Stimulated activated naive CD4-positive, alpha-beta T cell (primary cell): Measurements from ENCODE around the gene RFC1.

Source experiments
- DNase-seq, 6 experiments: peaks; one replicate each; lab custom pipeline; 2025; lab: John Stamatoyannopoulos, UW

The RFC1 gene

GRCh38 chr4:39353478-39354253, 12.5 kb downstream of the RFC1 start:
- peak in 3 of 6 experiments; percentile 59 to 66 (median 62) for DNase-seq

GRCh38 chr4:39353149-39353477, 13.0 kb downstream of the RFC1 start:
- peak in 3 of 6 experiments; percentile 8 to 59 (median 29) for DNase-seq

GRCh38 chr4:39349326-39349725, 16.8 kb downstream of the RFC1 start:
- no peak for DNase-seq

GRCh38 chr4:39348371-39349315, 17.5 kb downstream of the RFC1 start:
- DNase-seq, result no peak

- DNase-seq, result no peak
These were observed 19.2 kb downstream of the RFC1 start for GRCh38 chr4:39346856-39347519.

- no peak for DNase-seq
These were observed 23.4 kb downstream of the RFC1 start for GRCh38 chr4:39342731-39343130.

GRCh38 chr4:39341075-39341725, 25.0 kb downstream of the RFC1 start:
- DNase-seq, result no peak

- no peak for DNase-seq
These were observed 26.2 kb downstream of the RFC1 start for GRCh38 chr4:39339968-39340367.

- no peak for DNase-seq
These were observed 28.3 kb downstream of the RFC1 start for GRCh38 chr4:39337841-39338240.

GRCh38 chr4:39335566-39335965, 30.6 kb downstream of the RFC1 start:
- no peak for DNase-seq

- no peak for DNase-seq
These were observed 35.0 kb downstream of the RFC1 start for GRCh38 chr4:39331191-39331590.

- no peak for DNase-seq
These were observed 35.8 kb downstream of the RFC1 start for GRCh38 chr4:39330353-39330752.

GRCh38 chr4:39326468-39326977, 39.6 kb downstream of the RFC1 start:
- no peak for DNase-seq

- no peak for DNase-seq
These were observed 41.1 kb downstream of the RFC1 start for GRCh38 chr4:39324897-39325613.

- no peak for DNase-seq
These were observed 41.7 kb downstream of the RFC1 start for GRCh38 chr4:39324446-39324845.

- DNase-seq, result no peak
These were observed 42.3 kb downstream of the RFC1 start for GRCh38 chr4:39323821-39324220.

- DNase-seq, result no peak
These were observed 45.6 kb downstream of the RFC1 start for GRCh38 chr4:39320381-39321115.

GRCh38 chr4:39319676-39320075, 46.5 kb downstream of the RFC1 start:
- no peak for DNase-seq

GRCh38 chr4:39312816-39313215, 53.3 kb downstream of the RFC1 start:
- DNase-seq, result no peak

- no peak for DNase-seq
These were observed 57.6 kb downstream of the RFC1 start for GRCh38 chr4:39308611-39309010.
